RKO (cell line): ENCODE results near the gene ANXA11.

Experiments used
- DNase-seq: peaks from one replicate; pipeline ENCODE4 v3.0.0-alpha.2; 2016; ENCODE audit warnings: low spot score

Gene ANXA11

DNA sequence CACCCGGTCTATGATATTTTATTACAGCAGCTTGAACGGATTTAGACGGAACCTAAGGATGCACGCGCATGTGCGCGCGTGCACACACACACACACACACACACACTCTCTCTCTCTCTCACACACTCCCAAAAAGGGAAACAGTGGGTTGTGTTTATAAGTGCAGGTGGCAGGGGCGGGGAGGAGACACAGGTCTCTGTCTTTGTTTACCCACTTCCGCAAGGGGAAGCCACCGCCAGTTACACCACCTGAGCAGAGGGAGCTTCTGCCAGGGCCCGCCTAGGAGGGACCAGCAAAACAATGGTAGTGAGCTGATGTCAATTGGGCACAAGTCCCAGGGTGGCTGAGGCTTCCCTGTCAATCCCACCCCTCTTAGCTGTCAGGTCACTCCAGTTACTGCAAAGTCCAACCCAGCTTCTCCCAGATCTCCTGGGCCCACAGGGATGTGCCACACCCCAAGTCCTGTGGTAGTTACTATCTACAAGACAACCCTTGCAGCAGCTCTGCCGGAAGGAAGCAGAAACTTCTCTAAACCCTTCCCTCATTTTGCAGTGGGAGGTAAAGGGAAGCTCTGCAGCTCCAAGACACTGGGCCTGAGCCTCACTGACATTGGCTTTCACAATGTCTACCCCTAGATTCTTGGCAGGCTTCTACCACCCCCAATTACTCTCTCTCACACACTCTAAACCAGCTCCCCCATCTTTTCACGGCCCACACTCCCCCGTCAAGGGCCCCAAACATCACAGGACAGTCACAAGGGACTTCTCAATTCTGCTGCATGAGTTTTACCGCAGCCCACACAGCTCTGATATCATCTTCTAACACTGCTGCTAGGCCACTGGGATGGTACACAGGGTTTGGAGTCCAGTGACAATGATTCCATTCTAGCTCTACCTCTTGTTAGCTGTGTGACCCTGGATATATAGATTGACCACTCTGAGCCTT lies 17.6 kb downstream of the ANXA11 start:
- no peak for DNase-seq

DNA sequence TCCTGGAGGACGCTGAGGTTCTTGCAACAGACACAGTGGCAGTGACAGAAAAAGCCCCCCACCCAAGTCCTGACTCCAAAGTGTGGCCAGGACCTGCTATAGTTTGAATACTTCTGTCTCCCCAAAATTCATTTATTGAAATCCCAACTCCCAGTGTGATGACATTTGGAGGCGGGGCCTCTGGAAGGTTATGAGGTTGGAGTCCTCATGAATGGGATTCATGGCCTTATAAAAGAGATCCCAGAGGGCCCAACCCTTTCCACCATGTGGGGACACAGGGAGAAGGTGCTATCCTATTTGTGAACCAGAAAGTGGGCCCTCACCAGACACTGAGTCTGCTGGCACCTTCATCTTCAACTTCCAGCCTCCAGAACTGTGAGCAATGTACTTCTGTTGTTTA lies 18.3 kb downstream of the ANXA11 start:
- no peak for DNase-seq

- DNase-seq: no peak
These were observed 18.8 kb downstream of the ANXA11 start for GRCh38 chr10:80186364-80187012.

DNA sequence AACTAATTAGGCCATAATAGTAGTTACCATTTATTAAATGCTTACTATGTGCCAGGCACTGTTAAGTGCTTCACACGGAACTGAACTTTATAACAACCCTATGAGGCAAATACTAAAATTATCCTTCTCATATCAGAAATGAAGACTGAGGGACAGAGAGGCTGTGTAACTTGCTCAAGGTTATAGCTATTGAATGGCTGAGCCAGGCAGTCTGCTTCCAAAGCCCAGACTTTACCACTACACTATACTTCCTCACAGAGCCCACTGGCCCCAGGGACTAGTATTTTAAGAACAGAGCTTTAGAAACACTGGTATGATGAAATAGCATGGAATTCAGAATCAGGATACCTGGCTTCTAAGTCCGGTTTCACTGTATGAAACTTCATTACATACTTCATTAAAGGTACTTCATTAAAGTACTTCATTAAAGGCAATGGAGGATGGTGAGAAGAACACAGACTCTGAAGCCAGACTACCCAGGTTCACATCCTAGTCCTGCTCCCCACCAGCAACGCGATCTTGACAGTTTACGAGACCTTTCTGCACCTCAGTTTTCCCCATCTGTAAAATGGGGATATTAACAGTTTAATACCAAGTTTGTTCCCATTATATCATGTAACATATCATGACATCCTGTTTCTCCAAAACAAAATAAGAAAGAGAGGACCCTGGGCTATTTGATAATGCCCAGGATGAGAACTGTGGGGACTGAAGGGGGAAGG lies 19.6 kb downstream of the ANXA11 start:
- no peak for DNase-seq

DNA sequence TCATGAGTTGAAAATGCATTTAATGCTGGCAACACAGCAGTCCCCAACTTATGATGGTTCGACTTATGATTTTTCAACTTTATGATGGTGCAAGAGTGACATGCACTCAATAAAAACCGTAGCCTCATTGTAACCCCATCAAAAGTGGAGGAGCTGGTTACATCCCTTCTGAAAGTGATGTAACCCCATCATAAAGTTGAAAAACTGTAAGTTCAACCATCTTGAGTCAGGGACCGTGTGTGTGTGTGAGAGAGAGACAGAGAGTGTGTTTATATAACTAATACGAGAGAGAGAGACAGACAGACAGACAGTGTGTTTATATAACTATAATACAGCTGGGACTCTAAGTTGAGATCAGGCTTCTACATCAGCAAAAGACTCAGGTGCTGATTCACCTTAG lies 21.0 kb downstream of the ANXA11 start:
- no peak for DNase-seq

DNA sequence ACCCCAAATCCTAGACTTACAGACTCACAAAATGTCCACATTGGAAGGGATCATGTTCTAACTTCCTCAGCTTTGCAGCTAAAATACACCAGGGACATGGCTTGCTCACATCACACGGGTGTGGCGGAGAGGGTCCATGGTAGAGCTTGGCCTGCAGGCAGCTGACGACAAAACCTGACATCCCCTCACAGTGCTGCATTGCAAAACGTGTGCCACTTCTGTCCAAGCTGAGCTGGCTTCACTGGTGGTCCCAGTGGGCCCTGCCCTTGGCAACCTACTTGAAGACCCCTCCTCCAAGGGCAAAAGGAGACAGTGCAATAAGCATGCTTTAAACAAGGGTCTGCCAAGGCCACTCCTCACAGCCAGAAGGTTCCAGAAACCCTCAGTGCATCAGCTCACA lies 21.9 kb downstream of the ANXA11 start:
- DNase-seq: no peak

- no peak for DNase-seq
These were observed 22.4 kb downstream of the ANXA11 start for GRCh38 chr10:80182986-80183385.

- no peak for DNase-seq
These were observed 27.3 kb downstream of the ANXA11 start for GRCh38 chr10:80177781-80178636.

DNA sequence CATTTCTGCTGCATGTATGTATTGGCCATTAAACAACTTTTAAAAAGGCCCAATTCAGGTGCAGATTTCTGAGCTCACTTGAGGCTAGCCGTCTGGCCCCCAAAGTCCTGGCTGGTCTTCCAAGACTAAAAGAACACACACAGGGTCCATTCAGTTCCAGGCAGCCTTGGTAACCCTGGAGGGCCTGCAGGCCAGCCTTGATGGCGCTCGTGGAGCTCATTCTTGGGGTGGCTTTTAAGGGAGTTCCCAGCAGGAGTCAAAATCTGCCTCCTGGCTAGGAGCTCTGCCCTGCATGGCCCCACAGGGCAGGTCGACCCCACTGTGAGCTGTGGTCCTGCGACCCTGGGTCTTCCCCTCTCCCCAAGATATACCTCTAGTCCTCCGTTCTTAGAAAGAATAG lies 28.8 kb downstream of the ANXA11 start:
- no peak for DNase-seq

DNA sequence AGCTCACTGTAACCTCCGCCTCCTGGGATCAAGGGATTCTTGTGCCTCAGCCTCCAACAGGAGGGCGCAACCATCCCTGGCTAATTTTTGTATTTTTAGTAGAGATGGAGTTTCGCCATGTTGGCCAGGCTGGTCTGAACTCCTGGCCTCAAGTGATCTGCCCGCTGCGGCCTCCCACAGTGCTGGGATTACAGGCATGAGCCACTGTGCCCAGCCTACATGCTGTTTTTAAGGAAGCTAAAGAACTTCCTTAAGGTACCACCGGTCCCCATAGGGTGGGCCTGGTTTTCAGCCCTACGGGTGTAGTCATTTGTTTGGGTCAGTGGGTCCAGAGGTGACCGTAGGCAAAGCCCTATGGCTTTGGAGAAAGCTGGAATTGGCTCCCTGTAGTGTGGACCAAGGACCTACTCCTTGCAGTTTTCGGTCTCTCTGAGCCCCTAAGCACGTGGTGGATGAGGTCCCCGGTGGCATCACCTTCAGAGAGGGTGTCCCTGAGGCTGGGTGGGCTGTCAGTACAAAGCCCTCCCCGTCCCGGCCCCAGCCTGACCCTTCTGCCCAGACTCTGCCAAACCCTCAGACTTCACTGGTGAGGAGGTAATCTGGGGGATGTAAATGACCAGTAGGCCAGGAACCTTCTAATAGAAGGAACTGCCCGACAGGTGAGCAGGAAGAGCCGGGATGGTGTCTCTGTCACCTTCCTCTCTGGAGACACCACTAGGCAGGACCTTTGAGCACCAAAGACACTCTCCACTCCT lies 30.5 kb downstream of the ANXA11 start:
- no peak for DNase-seq

GRCh38 chr10:80173466-80173865 lies 31.9 kb downstream of the ANXA11 start:
- no peak for DNase-seq

DNA sequence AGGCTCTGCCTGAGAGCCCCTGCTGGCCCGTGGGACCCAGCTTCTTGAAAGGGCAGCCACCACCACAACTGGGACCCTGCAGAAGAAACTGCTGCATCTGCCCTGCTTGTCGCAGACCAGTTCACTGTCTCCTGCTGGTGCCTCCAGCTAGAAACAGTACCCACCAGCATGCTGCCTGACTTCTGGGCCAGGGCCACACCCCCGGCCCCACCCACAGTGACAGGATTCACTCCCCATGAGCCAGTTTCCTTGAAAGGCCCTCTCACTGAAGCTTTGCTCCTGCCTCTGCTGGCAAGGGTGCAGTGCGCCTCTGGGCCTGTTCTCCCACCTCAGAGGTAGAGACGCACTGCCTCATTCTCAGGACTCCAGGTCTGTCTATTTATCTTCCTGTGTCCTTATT lies 32.4 kb downstream of the ANXA11 start:
- no peak for DNase-seq

- no peak for DNase-seq
These were observed 34.1 kb downstream of the ANXA11 start for GRCh38 chr10:80171248-80171660.

DNA sequence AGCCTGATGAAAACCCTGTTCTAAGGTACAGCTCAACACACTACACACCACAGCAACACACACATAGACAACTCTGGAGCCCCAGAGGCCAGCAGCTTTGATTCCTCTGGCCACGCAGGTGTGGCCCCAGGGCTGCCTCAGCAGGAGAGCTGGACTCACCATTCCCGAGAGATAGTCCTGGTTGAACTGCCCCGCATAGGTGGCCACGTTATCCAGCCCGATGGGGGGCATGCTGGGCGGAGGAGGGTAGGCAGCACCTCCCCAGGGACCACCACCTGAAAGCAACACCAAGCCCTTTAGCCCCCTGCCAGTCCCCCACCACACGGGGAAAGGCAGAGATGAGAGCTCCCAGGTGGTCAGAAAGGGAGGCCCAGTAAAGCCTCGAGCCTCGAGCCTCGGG lies 34.7 kb downstream of the ANXA11 start:
- DNase-seq: no peak

- no peak for DNase-seq
These were observed 35.3 kb downstream of the ANXA11 start for GRCh38 chr10:80170026-80170425.

DNA sequence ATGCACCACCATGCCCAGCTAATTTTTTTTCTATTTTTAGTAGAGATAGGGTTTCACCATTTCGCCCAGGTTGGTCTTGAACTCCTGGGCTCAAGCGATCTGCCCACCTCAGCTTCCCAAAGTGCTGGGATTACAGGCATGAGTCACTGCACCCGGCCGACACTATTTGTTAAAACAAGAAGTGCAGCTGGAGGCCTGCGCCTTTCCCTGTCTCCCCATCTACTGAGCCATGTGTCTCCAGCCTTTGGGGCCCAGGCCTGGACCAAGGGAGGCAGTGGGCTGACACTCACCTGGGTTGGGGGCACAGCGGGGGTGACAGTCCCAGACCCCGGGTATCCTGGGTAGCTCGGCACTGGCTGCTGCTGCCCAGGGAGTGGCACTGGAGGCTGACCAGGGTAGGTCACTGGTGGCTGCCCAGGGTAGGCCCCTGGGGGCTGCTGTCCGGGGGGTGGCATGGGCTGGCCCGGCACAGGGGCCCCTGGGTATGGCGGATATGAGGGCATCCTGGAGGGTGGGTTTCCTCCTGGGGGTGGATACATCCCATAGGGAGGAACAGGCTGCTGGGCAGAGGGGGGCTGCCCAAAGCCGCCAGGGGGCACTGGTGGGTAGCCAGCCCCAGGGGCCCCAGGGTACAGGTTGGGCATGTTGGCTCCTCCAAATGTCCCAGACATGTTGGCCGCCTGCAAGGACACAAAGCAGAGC lies 36.5 kb downstream of the ANXA11 start:
- DNase-seq: no peak

DNA sequence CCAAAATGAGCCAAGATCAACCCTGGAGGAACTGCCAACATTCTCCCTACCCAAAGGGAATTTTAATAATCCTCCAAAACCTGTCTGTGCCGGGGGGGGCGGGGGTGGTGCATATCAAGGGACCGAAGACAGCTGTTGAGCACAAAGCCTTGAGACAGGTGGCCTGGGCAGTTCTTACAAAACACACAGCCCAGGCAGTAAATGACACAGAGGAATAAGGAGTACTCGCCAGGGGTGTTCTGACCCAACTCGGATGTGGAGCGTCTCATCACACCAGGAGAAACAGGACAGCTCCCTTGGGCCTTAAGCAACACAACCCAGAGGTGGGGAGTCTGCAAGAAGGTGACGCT lies 37.2 kb downstream of the ANXA11 start:
- DNase-seq: no peak

DNA sequence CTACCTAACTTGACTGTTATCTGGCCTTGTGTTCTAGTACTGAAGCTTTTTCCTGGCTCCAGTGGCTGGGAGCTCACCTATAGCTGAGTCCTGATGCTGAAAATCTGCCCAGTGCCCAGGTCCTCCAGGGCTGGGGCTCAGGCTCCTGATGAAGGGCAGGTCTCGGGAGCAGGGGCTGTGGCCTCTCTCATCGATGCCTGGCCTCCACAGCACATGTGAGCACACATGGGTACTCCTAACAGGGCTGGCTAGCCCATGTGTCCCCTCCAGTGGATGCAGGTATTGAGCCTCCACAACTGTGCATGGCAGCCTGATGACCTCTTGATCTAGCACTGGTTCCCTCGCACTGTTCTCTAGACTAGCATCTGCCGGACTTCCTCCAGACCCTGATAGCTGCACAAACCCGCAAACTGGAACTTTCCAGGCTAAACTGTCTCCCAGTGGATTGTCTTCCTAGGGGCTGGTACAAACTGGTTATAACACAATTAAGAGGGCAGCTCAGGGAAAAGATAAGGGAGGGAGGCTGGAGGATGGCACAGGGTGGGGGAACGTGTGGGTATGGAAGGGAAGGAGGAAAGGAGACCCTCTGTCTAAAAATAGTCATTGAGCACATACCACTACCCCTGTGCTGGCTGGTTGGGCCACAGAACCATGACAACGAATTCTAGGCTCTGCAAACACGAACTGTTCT lies 37.7 kb downstream of the ANXA11 start:
- no peak for DNase-seq

- no peak for DNase-seq
These were observed 38.5 kb downstream of the ANXA11 start for GRCh38 chr10:80166581-80167470.
